Smooth muscle cell (in vitro differentiated cells): ENCODE results near the gene CCDC50. TPM values are rescaled to one million over a fixed set of nuclear protein-coding genes. Genes with fewer than 3 reads are reported as not detected.
A peak's percentile ranks its signal among the peaks of the same experiment; 100 is the strongest.

Experiments
- DNase-seq: peaks from one replicate; lab custom pipeline; 2025; ENCODE audit not compliant: unreplicated experiment; lab: John Stamatoyannopoulos, UW
- H2AFZ ChIP-seq: fragments of 200-600 bp; sonication (generic); 2 replicates; pipeline ENCODE4 v1.6.0; 2016; ENCODE audit warnings: antibody characterized with exemption, low read depth, mild to moderate bottlenecking
- H3F3A ChIP-seq: fragments of 200-600 bp; sonication (generic); 2 replicates; pipeline ENCODE4 v1.6.0; 2017; ENCODE audit warnings: antibody characterized with exemption, low read depth
- H3K27ac ChIP-seq: fragments of 200-600 bp; sonication (generic); 2 replicates; pipeline ENCODE4 v1.5.1; 2016; ENCODE audit warnings: low read depth, mild to moderate bottlenecking
- H3K27me3 ChIP-seq: fragments of 200-600 bp; sonication (generic); 2 replicates; pipeline ENCODE4 v1.6.1; 2016; ENCODE audit warnings: low read depth, mild to moderate bottlenecking
- H3K36me3 ChIP-seq: fragments of 200-600 bp; sonication (generic); 2 replicates; pipeline ENCODE4 v1.5.1; 2016; ENCODE audit warnings: low read depth
- H3K4me1 ChIP-seq: fragments of 200-600 bp; sonication (generic); 2 replicates; pipeline ENCODE4 v1.5.1; 2016; ENCODE audit warnings: low read depth
- H3K4me2 ChIP-seq: fragments of 200-600 bp; sonication (generic); 2 replicates; pipeline ENCODE4 v1.6.0; 2016; ENCODE audit warnings: mild to moderate bottlenecking
- H3K4me3 ChIP-seq: fragments of 200-600 bp; sonication (generic); 2 replicates; pipeline ENCODE4 v1.5.1; 2016; ENCODE audit warnings: mild to moderate bottlenecking
- H3K79me2 ChIP-seq: fragments of 200-600 bp; sonication (generic); 2 replicates; pipeline ENCODE4 v1.6.0; 2016; ENCODE audit warnings: low read depth, mild to moderate bottlenecking
- H3K9ac ChIP-seq: fragments of 200-600 bp; sonication (generic); 2 replicates; pipeline ENCODE4 v1.6.0; 2016; ENCODE audit warnings: low read depth
- H3K9me3 ChIP-seq: fragments of 200-600 bp; sonication (generic); replicated peaks from 2 replicates; pipeline ENCODE4 v1.5.1; 2016; ENCODE audit warnings: low read depth
- H4K20me1 ChIP-seq: fragments of 200-600 bp; sonication (generic); 2 replicates; pipeline ENCODE4 v1.6.0; 2016; ENCODE audit warnings: low read depth
- CTCF ChIP-seq: fragments of 200-600 bp; sonication (generic); IDR thresholded peaks from 2 replicates; pipeline ENCODE4 v1.5.1; 2017; ENCODE audit warnings: borderline replicate concordance, mild to moderate bottlenecking, antibody characterized with exemption; ENCODE audit not compliant: insufficient read depth, poor library complexity, severe bottlenecking
- WGBS: methylation state at CpG from one replicate; pipeline ENCODE4 v1.1.7; 2016; ENCODE audit warnings: low lambda C conversion rate; 5-methylcytosine and 5-hydroxymethylcytosine counted together
- polyA plus RNA-seq: library from polyadenylated mRNA; unstranded; fragments of >200 nt; fragmentation: Nextera tagmentation; extraction: Ambion mirVana; gene quantifications from 2 replicates; pipeline ENCODE4 v1.2.1, GENCODE V29; 2016
- total RNA-seq: library from RNA; depleted of rRNA; stranded (reverse); fragments of >200 nt; gene quantifications from 2 replicates; pipeline ENCODE4 v1.2.3, GENCODE V29; 2014

The CCDC50 gene
- total and polyA plus RNA-seq, 2 experiments from 2014 or later = 31.7 to 53.9 TPM

DNA sequence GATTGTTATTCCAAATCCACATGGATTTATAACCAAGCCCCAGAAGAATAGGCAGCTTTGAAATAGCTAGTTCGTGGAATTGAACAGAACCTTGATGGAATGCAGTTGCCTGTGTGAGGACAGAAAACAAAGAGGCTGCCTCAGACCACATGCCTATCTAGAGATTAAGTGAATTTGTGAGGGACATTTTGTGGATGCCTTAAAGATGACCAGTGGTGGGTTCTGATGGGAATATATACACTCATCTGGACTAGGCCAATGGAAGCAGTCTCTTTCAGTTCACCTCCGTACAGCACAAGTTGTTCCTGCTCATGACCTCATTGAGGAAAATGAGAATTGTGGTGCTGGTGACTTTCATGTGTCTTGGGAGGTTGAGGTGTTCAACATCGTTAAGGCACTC is 68.6 kb downstream of the CCDC50 start:
- Histone ChIP-seq H3K4me3 (no peak overlapping the region), H3K4me1 (peaks cover 6% of the 10 kb centered on the region), H3K27me3 (no peaks in the 10 kb centered on the region), H3K9me3 (no peaks in the 10 kb centered on the region), H2AFZ (no peak overlapping the region), H3F3A (no peaks in the 10 kb centered on the region), H3K4me2 (peak overlapping the region; percentile 43), H4K20me1 (no peaks in the 10 kb centered on the region), H3K79me2 (no peaks in the 10 kb centered on the region), H3K27ac (peak overlapping the region; percentile 51), H3K9ac (no peak overlapping the region), H3K36me3 (no peaks in the 10 kb centered on the region)
- 56% methylated on average over 3 of the region's 3 CpGs for WGBS
- TF ChIP-seq CTCF = no peak
- DNase-seq = no peak

DNA sequence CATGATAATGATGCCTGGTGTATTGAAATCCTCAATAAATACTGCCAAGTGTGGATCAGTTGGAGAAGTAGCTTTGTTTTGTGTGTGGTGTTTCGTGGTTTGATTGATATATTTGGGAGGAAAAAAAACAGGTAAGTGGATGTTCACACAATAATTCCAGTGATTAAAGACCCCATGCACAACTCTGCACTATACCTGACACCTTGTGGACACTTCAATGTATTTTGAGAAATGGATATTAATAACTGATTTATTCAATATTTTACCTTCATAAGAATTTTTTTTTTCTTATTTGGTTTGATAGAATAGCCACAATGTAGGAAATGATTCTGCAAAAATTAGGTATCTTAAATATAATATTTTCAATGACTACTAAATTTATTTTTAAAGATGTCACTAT is 69.4 kb downstream of the CCDC50 start:
- Histone ChIP-seq H2AFZ (no peak overlapping the region), H3K36me3 (no peaks in the 10 kb centered on the region), H3K27ac (peak overlapping the region; percentile 51), H3K4me1 (peaks cover 6% of the 10 kb centered on the region), H3K4me3 (no peak overlapping the region), H4K20me1 (no peaks in the 10 kb centered on the region), H3K27me3 (no peaks in the 10 kb centered on the region), H3K9ac (no peak overlapping the region), H3K79me2 (no peaks in the 10 kb centered on the region), H3F3A (no peaks in the 10 kb centered on the region), H3K9me3 (no peaks in the 10 kb centered on the region), H3K4me2 (no peak overlapping the region)
- DNase-seq = no peak
- TF ChIP-seq CTCF = no peak
- 100% methylated on average over 1 of the region's 1 CpG for WGBS

GRCh38 chr3:191399918-191400317 is 70.7 kb downstream of the CCDC50 start:
- Histone ChIP-seq H2AFZ (no peak overlapping the region), H3K27ac (no peak overlapping the region), H3F3A (no peaks in the 10 kb centered on the region), H3K4me3 (no peak overlapping the region), H3K79me2 (no peaks in the 10 kb centered on the region), H3K9me3 (no peaks in the 10 kb centered on the region), H3K27me3 (no peaks in the 10 kb centered on the region), H3K36me3 (no peaks in the 10 kb centered on the region), H3K9ac (no peak overlapping the region), H3K4me1 (no peaks in the 10 kb centered on the region), H3K4me2 (no peak overlapping the region), H4K20me1 (no peaks in the 10 kb centered on the region)
- no peak for TF ChIP-seq CTCF
- 94% methylated on average over 3 of the region's 3 CpGs for WGBS
- no peak for DNase-seq

- DNase-seq = no peak
- Histone ChIP-seq H3K27ac (no peak overlapping the region), H3K4me3 (no peak overlapping the region), H3K4me2 (no peak overlapping the region), H3K9me3 (no peaks in the 10 kb centered on the region), H3K4me1 (no peaks in the 10 kb centered on the region), H3F3A (no peaks in the 10 kb centered on the region), H3K36me3 (no peaks in the 10 kb centered on the region), H3K79me2 (no peaks in the 10 kb centered on the region), H2AFZ (no peak overlapping the region), H4K20me1 (no peaks in the 10 kb centered on the region), H3K27me3 (no peaks in the 10 kb centered on the region), H3K9ac (no peak overlapping the region)
- 89% methylated on average over 12 of the region's 12 CpGs for WGBS
- TF ChIP-seq CTCF = no peak
These were observed 72.7 kb downstream of the CCDC50 start for GRCh38 chr3:191401775-191402357.
